Skeletal muscle satellite cell (primary cell): ENCODE data around the gene AGER.

Experiments used
- H3K27me3 ChIP-seq: 2 replicates; pipeline ENCODE4 v1.7.0; 2013; ENCODE audit warnings: low read length; ENCODE audit not compliant: control insufficient read depth, insufficient read depth
- H3K36me3 ChIP-seq: 2 replicates; pipeline ENCODE4 v1.7.0; 2013; ENCODE audit warnings: mild to moderate bottlenecking, control low read depth, low read length; ENCODE audit not compliant: insufficient read depth
- H3K4me1 ChIP-seq: 2 replicates; pipeline ENCODE4 v1.7.0; 2013; ENCODE audit warnings: low read length; ENCODE audit not compliant: control insufficient read depth, insufficient read depth
- H3K4me2 ChIP-seq: 2 replicates; pipeline ENCODE4 v1.7.0; 2013; ENCODE audit warnings: mild to moderate bottlenecking, low read length
- H3K4me3 ChIP-seq: 2 replicates; pipeline ENCODE4 v1.7.0; 2013; ENCODE audit warnings: low read length
- H3K9ac ChIP-seq: 2 replicates; pipeline ENCODE4 v1.7.0; 2013; ENCODE audit warnings: mild to moderate bottlenecking, low read depth, low read length, moderate library complexity
- H3K9me3 ChIP-seq: replicated peaks from 2 replicates; pipeline ENCODE4 v1.7.0; 2013; ENCODE audit warnings: mild to moderate bottlenecking, control low read depth, low read length

Gene AGER

DNA sequence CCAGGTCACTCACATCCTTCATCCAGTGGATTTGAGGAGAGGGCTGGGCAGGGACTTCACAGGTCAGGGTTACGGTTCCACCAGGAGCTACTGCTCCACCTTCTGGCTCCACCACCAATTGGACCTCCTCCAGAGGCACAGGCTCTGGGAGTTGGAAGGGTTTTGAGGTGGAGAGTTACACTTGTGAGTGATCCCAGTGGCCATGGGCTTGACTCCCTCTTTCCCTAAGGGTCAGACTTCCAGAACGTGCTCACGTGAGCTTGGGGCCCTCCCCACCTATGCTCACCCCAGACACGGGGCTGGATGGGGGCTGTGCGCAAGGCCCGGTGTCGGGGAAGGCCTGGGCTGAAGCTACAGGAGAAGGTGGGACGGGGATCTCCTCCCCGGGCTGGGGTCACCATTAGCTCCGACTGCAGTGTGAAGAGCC is 1.5 kb downstream of the AGER start:
- no peak overlapping the region for H3K9ac ChIP-seq
- H3K9me3 ChIP-seq = no peaks in the 10 kb centered on the region
- peaks cover 36% of the 10 kb centered on the region for H3K36me3 ChIP-seq
- H3K4me3 ChIP-seq = no peak overlapping the region
- no peak overlapping the region for H3K4me2 ChIP-seq
- H3K4me1 ChIP-seq = peaks cover 15% of the 10 kb centered on the region
- no peaks in the 10 kb centered on the region for H3K27me3 ChIP-seq

DNA sequence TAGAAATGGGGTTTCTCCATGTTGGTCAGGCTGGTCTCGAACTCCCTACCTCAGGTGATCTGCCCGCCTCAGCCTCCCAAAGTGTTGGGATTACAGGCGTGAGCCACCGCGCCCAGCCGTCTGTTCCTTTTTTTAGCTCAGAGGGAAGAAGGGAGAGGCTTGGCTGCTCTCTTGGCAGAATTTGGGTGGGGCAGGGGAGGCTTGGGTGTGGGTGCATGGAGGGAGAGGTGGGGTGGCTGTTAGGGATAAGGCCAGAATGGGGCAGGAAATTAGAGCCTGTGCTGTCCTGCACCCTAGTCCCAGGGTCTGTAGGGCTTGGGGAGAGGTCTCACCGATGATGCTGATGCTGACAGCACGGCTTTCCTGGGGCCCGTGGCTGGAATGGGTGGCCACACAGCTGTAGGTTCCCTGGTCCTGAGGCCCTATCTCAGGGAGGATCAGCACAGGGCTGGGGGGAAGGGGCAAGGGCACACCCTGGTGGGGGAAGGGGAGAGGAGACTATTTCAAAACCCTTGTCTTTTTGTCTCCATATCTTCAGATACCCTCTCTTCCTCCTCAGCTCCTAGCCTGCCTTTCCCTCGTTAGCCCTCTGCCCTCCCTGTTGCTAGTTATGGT is 2.0 kb downstream of the AGER start:
- peaks cover 17% of the 10 kb centered on the region for H3K4me1 ChIP-seq
- H3K36me3 ChIP-seq = peaks cover 30% of the 10 kb centered on the region
- H3K27me3 ChIP-seq = no peaks in the 10 kb centered on the region
- no peak overlapping the region for H3K4me2 ChIP-seq
- H3K4me3 ChIP-seq = no peak overlapping the region
- H3K9ac ChIP-seq = no peak overlapping the region
- no peaks in the 10 kb centered on the region for H3K9me3 ChIP-seq

DNA sequence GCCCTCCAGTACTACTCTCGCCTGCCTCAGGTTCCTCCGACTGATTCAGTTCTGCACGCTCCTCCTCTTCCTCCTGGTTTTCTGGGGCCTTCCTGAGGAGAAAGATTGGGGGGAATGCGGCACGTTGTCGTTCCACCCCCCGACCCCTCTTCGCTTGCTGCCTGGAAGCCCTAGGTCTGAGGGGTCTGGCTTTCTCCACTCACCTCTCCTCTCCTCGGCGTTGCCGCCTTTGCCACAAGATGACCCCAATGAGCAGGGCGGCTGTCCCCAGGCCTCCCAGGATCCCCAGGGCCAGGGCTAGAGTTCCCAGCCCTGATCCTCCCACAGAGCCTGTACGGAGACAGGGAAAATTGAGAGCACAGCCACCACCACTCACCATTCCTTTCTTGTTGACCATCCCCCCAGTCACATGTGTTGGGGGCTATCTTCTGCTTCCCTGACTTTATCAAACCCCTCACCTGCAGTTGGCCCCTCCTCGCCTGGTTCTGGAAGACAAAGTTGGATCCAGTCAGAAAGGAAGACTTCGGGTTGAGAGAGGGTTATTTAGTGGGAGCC is 2.8 kb downstream of the AGER start:
- Histone ChIP-seq H3K36me3 (peaks cover 22% of the 10 kb centered on the region), H3K9me3 (no peaks in the 10 kb centered on the region), H3K4me3 (no peak overlapping the region), H3K27me3 (no peaks in the 10 kb centered on the region), H3K4me1 (peaks cover 25% of the 10 kb centered on the region), H3K4me2 (no peak overlapping the region), H3K9ac (no peak overlapping the region)

DNA sequence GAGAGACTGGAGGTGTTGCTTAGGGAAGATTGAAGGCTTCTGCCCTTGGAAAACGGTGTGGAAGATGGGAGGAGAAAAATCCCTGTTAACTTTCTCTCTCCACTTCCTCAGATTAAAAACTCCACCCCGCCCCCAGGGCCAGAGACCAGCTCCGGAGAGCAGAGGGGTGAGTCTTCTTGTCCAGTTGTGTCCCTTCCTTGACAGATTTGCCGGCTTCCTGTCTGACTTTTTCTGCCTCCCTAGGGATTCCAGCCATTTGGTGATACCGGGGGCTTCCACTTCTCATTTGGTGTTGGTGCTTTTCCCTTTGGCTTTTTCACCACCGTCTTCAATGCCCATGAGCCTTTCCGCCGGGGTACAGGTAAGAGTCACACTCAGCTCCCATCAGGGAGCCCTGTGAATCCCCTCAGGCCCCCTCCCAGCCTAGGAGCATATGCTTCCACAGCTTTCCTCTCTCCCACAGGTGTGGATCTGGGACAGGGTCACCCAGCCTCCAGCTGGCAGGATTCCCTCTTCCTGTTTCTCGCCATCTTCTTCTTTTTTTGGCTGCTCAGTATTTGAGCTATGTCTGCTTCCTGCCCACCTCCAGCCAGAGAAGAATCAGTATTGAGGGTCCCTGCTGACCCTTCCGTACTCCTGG is 4.2 kb downstream of the AGER start:
- Histone ChIP-seq H3K4me2 (no peak overlapping the region), H3K9me3 (no peaks in the 10 kb centered on the region), H3K27me3 (no peaks in the 10 kb centered on the region), H3K36me3 (peaks cover 20% of the 10 kb centered on the region), H3K4me1 (peaks cover 26% of the 10 kb centered on the region), H3K4me3 (no peak overlapping the region), H3K9ac (no peak overlapping the region)

DNA sequence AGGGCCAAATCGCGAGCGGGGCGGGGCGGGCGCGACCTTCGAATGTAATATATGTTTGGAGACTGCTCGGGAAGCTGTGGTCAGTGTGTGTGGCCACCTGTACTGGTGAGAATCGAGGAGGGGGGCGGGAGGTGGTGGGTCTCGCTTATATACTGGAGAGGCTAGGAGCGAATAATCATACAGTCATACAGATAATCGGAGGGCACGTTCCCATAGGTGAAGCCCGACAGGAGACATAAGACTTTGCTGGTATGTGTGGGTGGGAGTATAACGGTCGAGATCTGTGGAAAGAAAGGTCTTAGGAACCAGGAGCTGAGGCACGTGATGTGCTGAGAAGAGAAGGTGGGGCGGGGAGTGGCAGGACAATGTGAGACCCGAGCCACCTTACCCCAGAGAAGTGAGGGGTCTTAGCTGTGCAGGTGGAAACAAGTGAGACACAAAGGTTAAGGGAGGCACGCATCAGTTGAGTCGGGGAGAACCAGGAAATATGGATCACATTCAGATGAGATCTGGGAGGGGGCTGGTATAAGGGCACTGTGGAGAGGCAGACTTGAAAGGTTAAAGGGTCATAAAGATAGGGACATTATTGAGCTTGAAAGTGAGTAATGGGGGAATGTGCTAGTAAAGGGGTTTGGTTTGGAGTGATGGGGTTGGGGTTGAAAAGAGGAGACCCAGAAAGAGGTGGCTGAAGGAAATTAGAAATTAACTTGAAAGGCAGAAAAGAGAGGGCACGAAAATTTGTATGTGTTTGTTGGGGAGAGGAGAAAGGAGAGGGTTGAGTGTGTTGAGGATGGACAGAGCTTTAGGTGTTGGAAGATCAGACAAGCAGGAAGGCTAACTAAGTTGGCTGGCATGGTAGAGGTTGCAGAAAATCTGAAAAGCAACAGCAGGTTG is 5.3 kb downstream of the AGER start:
- no peaks in the 10 kb centered on the region for H3K27me3 ChIP-seq
- peak overlapping the region; percentile 97 for H3K9ac ChIP-seq
- peaks cover 32% of the 10 kb centered on the region for H3K4me1 ChIP-seq
- H3K9me3 ChIP-seq = no peaks in the 10 kb centered on the region
- H3K4me3 ChIP-seq = peak overlapping the region; percentile 94
- peak overlapping the region; percentile 93 for H3K4me2 ChIP-seq
- peaks cover 14% of the 10 kb centered on the region for H3K36me3 ChIP-seq

DNA sequence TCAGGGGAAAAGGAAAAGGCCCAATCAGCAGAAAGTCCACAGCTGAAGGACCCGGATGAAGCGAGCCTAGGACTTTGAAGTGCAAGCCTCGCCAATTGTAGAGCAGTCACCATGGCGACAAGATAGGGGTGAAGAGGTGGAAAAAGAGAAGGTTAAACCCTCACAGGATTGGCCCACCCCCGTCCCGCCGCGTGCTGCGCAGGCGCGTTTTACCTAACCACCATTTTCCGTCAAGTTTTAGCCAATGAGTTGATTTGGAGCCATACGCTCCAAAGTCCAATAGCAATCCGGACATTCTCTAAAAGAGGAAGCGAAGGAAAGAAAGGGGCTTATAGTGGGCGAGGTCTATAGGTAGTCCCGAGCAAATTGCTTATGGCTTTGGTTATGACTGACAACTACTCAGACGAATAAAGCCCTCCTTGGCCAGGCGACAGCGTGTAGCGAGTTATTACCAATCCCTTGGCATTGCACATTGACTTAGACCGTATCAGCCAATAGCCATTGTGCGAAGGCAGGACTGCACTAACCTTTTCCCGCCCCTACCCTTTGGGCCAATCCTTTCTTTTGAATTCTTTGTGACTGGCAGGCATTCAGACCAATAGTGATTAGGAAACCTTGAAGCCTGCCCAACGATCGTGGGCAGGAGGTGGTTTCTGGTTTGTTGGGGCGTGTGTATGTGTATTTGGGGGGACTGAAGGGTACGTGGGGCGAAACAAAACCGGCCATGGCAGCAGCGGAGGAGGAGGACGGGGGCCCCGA is 6.1 kb downstream of the AGER start, which contains the start of gene RNF5:
Gene RNF5 (plus strand): TSS at position 618 of the 759 bp plus-strand sequence. CDS start 107 bp downstream, at position 725.
- Histone ChIP-seq H3K27me3 (no peaks in the 10 kb centered on the region), H3K36me3 (peaks cover 6% of the 10 kb centered on the region), H3K4me2 (peak within 1 kb of the TSS; percentile 93), H3K9ac (peak within 1 kb of the TSS; percentile 97), H3K4me1 (peaks cover 32% of the 10 kb centered on the region), H3K9me3 (no peaks in the 10 kb centered on the region), H3K4me3 (peak within 1 kb of the TSS; percentile 94)

DNA sequence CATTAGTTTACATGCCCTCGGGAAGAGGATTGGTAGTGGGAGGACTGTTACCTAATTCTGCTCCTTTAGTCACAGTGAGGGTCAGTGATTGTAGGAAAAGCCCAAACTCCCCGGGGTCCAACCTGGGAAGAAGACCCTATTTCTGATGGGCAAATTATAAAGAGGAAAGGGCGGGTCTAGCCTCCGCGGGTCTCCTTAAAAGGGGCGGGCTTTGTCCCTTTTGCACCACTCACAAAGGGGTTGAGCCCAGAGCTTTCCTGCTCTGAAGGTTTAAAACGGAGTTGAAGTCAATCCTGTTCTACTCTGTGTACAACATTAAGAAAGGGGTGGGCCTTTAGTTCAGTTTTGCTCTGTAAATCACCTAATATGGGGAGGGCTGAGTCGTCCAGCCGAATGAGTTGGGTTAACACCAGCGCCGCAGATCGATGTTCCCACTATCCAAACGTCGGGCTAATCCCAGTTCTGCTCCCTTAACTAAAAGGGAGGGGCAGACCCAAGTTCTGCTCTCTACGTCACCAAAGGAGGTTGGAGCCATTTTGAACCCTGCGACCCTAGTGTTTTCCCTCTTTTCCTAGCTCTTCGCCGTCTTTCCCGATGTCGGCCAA is 6.8 kb downstream of the AGER start:
- H3K4me1 ChIP-seq = peaks cover 32% of the 10 kb centered on the region
- H3K9me3 ChIP-seq = no peaks in the 10 kb centered on the region
- H3K4me2 ChIP-seq = peak overlapping the region; percentile 85
- H3K36me3 ChIP-seq = no peaks in the 10 kb centered on the region
- H3K4me3 ChIP-seq = peak overlapping the region; percentile 94
- H3K9ac ChIP-seq = peak overlapping the region; percentile 97
- no peaks in the 10 kb centered on the region for H3K27me3 ChIP-seq

DNA sequence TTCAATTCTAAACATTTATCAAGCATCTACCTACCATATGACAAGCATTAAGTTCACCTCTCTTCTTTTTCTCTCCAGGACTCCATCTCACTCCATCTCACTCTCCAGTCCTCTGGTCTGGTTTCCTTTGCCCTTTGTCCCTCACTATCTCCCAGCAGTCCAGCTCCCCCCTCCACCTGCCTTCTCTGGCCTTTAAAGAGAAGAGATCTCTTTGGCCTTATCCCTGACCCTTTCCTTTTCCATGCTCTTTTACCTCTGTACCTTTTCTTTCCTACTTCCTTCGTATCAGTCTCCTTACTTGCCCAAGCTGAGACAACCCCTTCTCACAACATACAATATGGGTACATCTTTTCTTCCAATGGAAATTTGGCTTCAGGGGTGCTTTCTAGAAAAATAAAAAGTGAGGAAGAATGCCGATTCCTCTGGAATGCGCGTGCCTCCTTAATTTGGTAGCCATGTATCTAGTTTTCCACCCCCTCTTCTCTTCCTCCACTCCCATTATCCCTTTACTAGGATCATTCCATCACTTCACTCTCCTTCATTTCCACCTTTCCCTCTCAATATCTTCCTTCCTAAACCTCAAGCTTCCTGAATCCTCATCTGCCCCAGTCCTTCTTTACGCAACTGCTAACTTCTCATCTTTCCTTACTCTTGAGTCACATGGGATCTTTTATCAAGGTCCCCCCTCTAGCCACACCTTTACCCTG is 7.4 kb downstream of the AGER start:
- H3K4me1 ChIP-seq = peaks cover 32% of the 10 kb centered on the region
- H3K4me2 ChIP-seq = peak overlapping the region; percentile 85
- H3K4me3 ChIP-seq = peak overlapping the region; percentile 94
- no peaks in the 10 kb centered on the region for H3K27me3 ChIP-seq
- H3K9ac ChIP-seq = peak overlapping the region; percentile 97
- no peaks in the 10 kb centered on the region for H3K9me3 ChIP-seq
- no peaks in the 10 kb centered on the region for H3K36me3 ChIP-seq

DNA sequence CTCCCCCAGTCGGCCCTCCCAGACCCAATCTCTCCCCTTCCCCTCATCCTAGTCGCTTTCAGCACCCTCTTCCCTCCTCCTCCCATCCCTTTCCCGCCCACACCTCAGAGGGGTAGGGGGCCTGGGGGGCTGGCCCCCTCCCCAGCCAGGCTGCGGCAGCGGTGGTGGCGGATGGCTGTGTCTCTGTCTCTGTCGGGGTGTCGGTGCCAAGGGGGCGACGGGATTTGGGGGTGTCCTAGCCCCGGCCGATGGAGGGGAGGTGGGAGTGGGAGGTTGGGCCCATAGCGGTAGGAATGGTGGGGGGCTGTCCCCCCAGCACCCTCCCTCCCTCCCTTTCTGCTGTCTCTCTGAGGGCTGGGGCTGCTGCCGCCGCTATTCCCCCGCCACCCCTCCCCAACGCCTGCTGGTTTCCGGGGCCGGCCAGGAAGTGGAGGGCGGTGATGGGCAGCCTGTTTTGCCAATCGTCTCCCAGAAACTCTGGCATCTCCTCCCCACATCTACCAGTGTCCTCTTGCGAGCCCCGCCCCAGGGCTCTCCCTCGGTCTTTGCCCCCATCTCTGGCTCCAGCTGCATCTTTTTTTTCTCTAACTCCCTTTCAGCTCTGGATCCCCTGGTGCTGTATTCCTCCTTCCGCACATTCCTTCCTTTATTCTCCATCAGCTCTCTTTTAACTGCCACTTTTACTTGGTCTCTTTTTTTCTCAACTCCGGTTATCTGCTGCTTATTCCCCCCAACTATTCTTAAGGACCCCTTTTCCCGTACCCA is 8.2 kb downstream of the AGER start, which contains the start of gene AGPAT1:
Gene AGPAT1 (minus strand): TSS at position 374 of the 765 bp plus-strand sequence. CDS start 4,588 bp downstream, outside the sequence.
- Histone ChIP-seq H3K9ac (peak within 1 kb of the TSS; percentile 97), H3K4me1 (peaks cover 32% of the 10 kb centered on the region), H3K4me3 (peak within 1 kb of the TSS; percentile 94), H3K4me2 (peak within 1 kb of the TSS; percentile 95), H3K27me3 (no peaks in the 10 kb centered on the region), H3K36me3 (peaks cover 3% of the 10 kb centered on the region), H3K9me3 (no peaks in the 10 kb centered on the region)
